GM18499 (cell line): ENCODE results near the gene SLC5A4.

Experiments used
- ATAC-seq: cut with Tn5 transposase; IDR thresholded peaks from one replicate; pipeline ENCODE4 v1.9.1; 2021; ENCODE audit warnings: moderate number of reproducible peaks; ENCODE audit not compliant: insufficient read depth, unreplicated experiment

The SLC5A4 gene

DNA sequence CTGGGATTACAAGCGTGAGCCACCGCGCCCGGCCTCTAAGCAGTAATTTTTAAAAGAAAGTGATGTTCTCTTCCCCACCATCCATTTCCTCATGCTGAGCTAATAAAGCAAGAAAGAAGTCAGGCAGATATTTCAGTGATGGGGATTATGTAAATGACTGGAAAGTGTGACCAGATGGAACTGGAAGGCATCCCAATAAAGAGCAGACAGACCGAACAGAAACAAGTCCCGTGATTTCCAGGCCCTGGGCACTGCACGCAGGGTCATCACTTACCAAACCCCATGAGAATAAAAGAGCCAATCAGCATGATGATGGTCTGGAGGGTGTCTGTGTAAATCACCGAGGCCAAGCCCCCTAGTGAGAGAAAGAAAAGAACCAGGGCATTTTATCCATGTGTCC is 18.2 kb downstream of the SLC5A4 start:
- no peak for ATAC-seq

DNA sequence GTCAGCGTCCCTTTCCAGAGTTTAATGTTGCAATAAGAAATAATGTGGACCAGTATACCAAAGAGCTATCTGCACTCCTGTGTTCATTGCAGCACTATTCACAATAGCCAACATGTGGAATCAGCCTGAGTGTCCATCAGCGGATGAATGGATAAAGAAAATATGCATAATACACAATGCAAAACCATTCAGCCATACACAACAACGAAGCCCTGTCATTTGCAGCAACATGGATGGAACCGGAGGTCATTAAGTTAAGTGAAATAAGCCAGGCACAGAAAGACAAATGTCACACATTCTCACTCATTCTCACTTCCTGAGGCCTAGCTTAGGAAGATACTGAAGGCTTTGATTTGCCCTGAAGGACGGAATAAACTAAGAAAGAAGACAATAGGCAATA is 22.1 kb downstream of the SLC5A4 start:
- ATAC-seq, result no peak

DNA sequence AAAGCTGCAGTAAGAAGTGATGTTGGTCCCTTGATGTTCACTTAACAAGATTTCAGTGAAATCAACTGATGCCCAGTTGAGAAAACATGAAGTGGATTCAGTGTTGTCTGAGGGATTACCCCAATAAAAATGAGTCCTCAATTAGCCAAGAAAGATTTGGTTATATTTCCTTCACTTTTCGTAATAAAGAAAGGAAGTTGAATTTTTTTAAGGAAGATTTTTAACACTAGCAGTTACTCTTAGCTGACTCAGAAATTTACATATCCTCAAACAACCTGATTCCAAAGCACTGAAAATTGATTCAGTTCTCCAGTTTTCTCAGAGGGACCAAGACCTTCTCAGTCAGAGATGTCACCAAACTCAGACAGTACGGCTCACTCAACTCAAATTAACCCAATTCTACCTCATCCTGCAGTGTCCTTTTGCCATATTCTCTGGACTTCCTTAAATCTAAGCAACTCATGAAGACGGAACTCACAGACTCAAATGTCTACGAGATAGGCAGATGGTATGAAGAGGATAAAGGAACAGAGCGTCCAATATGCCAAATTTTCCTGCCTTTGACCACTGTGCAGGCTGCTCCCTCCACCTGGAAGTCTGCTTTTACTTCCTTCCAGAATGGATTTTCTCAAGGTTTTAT is 22.8 kb downstream of the SLC5A4 start:
- no peak for ATAC-seq

DNA sequence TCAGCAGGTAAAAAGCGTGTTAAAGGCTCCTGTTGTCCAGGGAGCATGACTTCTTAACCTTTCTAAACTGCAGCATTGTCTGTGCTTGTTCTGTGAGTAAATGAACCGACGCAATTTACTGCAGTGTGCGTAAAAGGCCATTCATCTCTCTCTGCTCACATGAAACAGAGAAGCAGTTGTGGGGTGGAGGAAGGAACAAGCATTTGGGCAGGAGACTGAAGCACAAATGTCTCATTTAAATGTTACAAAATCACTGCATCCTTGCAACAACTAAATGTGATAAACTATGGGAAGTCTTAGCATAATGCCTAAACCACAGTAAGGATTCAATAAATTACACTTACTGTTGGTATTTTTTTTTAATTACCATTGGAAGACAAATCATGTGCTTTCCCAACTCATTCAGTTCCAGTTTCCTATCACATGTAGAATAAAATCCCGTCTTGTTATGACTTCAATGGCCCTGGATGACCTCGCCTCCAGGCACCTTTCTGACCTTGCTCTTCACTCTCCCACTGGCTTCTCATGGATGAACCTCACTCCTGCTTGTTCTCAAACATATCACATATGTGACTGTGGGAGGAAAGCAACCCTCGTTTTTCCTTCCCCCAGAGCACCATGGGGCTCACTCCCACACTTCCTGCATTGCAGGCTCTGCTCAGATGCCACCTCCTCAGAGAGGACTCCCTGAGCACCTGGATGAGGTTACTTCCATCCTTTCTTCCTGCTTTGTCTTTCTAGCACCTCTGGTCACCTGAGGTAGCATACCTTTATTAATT is 28.6 kb downstream of the SLC5A4 start:
- no peak for ATAC-seq

DNA sequence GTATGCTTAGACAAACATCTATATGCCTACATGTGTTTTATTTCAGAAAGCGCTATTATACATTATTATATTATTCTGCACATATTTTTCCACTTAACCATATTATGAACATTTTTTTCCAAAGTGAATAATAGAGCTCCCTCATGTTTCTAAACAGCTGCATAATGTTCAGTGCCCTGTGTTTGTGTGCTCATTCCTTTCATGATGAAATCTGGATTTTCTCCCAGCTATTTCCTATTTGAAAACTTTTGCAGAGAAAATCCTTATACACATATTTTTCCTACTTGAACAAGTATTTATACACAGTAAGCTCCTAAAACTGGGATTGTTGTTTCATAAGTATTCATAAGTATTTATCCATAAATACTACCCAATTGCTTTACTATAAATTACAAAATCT is 32.2 kb downstream of the SLC5A4 start:
- ATAC-seq, result no peak

DNA sequence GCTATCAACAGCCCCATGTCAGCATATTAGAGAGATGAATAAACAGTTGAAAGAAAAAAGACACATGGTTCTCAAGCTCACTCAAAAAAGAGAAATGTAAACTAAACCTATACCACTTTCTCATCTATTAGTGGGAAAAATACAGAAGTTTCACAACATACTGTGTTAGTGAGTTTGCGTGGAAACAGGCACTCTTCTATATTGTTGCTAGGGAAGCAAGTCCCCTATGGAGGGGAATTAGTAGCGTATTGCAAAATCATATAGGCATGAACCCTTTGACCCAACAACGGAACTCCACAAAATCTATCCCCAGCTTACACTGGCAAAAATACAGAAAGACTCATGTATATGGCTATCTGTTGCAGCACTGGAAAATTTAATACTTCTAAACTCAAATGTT is 36.1 kb downstream of the SLC5A4 start:
- no peak for ATAC-seq

DNA sequence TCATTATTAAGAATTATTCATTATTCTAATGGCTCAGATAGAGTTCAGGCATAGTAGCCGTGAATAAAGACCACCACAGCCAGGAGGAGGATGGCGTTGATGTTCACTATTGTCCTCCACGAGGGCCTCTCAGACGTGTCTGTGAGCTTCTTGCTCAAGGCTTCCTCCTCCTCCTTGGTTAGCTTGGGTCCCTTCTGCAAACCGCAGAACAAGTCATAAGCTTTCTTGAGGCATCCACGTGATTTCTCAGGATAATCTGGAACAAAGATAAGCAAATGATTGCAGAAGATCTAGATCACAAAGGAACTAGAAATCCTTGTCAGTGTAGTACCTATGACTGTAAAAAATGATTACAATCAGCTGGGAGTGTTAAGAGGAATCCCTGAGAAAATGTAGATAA is 36.7 kb downstream of the SLC5A4 start:
- no peak for ATAC-seq

DNA sequence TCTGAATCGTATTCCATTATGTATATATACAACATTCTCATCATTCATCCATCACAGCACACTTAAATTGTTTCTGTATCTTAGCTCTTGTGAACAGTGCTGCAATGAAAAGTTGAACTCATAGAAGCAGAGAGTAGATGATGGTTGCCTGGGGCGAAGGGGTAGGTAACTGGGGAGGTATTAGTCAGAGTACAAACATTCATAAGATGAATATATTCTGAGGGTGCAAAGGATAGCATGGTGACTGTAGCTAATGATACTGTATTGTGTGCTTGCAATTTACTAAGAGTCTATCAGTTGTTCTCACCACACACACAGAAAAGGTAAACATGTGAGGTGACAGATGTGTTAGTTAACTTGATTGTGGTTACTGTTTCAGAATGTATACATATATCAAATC is 37.7 kb downstream of the SLC5A4 start:
- ATAC-seq, result no peak

DNA sequence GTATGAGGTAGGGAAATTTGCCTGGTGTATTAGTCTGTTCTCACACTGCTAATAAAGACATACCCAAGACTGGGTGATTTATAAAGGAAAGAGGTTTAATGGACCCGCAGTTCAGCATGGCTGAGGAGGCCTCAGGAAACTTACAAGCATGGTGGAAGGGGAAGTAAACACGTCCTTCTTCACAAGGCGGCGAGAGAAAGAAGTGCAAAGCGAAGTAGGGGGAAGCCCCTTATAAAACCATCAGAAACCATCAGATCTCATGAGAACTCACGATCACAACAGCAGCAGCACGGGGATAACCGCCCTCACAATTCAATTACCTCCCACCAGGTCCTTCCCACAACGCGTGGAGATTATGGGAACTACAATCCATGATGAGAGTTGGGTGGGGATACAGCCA is 38.2 kb downstream of the SLC5A4 start:
- ATAC-seq, result no peak

DNA sequence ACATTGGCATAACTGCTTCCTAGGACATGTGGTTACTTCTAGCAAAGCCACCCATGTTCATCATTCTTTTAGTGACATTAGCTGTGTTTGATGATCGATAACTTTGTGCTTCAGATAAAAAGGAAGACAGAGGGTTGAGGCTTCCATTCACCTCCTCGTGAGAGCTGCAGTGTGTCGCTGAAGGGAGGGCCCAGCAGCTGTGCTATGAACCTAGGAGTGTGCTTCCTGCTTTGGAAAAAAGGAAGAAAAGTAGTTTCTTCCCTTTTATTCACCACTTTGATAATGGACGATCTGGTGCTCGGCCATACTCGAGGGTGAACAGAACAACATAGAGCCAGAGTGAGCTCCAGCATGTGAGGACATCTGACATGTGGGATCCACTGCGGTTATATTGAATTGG is 44.1 kb downstream of the SLC5A4 start:
- ATAC-seq, result no peak

DNA sequence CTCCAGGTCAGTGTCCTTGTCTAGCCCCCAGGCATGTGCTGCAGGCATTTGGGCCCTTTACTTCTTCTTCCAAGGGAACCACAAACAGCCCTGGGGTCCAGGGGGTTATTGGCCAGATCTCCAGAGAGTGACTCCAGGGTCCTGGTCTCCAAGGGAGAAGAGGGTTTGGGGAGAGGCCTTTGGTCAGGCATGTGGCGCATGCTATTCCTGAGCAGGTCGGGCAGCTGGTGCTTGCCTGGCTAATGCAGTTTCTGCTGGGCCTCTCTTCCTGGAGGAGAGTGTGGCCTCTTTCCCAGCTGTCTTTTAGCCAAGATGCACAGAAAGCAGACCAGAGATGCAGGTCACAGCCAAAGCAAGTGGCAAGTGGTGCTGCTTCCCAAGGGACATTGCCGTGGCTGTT is 46.5 kb downstream of the SLC5A4 start:
- ATAC-seq, result no peak

DNA sequence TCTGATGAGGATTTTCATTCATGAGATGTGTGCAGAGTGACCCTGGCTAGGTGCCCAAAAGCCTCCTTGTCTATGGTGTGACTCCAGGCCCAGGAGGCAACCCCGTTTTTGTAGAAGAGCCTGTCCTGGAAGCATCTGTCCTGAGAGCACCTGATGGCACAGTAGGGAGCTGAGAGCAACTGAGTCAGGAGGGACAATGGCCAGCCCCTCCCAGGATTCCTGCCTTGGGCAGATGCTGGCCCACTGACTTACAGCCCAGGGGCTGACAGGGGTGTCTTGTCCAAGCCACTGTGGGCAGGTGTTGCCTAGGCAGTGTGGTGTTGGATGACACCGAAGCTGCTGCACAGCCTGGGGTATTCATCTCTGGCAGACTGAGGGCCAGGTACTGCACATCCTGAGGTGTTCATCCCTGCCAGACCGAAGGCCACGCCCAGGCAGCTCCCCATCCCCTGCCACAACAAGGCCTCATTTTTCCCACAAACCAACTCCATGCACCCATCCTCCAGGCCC is 47.1 kb downstream of the SLC5A4 start:
- ATAC-seq, result no peak

DNA sequence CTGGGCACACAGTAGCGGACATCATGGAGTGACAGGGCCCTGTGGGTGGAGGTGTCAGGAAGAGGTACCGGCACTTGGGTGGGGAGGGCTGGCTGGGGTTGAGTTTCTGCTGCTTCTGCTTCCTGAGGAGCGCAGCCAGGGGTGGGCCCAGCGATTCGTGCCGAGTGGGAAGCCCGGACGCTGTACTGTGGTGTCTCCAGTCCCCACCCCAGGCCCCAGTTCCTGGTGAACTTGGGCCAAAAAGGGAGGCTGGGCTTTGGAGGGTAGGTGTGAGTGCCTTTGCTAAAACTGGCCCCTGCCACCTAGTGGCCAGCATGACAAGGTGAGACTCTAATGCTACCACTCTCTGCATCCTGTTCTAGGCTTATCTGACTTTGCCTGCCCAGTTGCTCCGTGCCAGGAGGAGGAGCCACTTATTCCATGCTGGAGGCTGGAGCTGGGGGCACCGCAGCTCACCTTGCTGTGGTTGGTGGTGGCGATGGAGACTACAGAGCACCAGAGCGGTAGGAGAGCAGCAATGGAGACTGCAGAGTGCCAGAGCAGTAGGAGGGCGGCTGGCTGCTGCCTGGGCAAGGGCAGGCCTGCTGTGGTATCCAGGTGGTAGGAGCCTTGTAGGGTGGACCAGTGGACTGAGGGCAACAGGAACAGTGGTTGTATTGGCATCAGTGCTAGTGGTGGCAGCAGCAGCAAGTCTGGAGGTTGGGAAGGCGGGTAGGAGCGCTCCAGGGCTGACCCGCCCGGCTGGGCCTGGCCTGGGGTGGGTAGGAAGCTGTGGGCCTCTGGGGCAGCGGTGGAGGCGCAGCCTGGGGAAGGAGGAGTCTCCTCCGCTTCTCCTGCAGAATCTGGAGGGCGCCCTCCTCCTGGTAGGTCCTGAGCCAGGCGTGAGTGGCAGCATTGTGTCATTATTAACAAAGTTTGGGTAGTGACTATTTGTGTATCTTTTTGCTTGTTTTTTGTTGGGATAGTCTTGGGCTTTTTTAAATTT is 48.1 kb downstream of the SLC5A4 start:
- no peak for ATAC-seq

DNA sequence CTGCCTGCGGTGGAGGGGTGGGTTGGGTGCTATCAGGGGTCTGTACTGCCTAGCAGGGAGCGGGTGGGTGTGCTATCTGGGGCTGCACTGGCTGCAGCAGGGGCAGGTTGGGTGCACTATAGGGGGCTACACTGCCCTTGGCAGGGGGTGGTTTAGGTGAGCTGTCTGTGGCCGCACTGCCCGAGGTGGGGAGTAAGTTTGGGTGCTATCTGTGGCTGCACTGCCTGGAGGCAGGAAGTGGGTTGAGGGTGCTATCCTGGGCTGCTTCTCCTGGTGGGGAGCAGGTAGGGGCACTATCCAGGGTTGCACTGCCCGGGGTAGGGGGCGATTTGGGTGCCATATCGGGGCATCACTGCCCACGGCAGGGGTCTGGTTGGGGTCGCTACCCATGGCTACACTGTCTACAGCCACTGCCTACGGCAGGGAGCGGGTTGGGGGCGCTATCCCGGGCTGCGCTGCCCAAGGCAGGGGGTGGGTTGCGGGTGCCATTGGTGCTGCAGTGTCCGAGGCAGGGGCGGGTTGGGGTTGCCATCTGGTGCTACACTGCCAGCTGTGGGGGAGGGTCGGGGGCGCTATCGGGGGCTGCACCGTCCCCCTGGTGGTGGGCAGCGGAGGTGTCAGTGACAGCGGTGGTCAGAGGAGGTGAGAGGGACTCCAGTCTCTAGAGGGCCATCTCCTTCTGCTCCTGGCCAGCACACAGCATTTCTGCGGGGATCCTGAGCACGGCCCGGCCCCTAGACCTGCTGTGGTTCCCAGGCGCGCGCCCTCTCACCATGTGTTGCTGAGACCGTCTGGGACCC is 49.0 kb downstream of the SLC5A4 start:
- ATAC-seq, result no peak

DNA sequence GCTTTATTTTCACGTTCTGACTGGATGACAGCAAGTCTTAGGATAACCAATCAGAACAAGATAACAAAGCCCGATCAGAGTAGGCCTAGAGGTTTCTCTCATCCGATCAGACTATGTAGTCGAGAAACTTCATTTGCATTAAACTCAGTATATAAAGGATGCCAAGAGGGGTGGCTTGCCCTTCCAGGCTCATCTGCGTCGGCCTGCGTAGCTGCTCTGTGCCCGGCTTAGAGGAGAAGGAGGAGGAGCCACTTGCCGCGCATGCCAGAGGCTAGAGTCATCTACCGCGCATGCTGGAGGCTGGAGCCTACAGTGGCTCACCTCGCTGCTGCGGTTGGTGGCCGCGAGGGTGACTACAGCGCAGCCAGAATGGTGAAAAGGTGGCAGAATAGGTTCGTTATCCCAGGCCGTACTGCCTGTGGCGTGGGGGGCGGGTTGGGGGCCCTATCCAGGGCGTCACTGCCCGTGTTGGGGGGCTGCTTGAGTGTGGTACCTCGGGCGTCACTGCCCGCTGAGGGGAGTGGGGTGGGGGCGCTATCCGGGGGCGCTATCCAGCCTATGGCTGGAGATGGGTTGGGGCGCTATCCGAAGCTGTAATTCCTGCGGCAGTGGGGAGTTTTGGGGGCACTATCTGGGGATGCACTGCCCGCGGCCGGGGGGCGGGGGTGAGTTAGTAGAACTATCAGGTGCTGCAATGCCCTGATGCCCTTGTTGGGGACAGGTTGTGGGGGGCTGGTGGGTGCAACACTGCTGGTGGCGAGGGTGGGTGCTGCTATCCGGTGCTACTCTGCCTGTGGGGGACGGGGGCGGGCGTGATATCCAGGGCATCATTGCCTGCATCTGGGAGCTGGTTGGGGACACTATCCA is 50.1 kb downstream of the SLC5A4 start, which contains the start of gene RFPL2:
Gene RFPL2, minus strand, starts transcription at position 218 of the 867 bp plus-strand sequence. CDS start 2,622 bp downstream, outside the sequence.
- ATAC-seq, result no peak

DNA sequence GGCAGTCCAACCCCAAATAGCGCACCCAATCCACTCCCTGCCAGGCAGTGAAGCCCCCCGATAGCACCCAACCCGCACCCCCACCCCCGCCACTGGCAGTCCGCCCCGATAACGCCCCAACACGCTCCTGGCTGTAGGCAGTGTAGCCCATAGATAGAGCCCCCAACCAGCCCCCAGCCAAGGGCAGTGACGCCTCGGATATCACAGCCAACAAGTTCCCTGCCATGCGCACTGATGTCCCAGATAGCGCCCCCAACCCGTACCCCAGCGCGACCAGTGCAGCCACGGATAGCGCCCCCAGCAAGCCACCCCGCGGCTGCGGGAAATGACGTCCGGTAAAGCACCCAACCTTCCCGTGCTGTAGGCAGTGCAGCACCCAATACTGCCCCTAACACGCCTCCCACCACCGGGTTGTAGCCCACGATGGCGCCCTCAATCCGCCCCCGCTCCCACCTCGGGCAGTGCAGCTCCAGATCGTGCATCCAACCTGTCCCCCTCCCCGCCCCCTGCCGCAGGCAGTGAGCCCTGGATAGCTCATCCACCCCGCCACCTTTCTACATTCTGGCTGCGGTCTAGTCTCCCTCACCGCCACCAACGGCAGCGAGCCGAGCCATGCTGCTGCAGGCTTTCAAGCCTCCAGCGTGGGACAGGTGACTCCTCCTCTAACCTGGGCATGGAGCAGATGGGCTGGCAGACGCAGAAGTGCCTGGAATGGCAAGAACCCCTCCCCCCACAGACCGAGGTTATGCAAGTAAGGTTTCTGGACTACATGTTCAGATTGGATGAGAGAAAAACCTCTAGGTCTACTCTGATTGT is 50.9 kb downstream of the SLC5A4 start:
- ATAC-seq, result no peak

DNA sequence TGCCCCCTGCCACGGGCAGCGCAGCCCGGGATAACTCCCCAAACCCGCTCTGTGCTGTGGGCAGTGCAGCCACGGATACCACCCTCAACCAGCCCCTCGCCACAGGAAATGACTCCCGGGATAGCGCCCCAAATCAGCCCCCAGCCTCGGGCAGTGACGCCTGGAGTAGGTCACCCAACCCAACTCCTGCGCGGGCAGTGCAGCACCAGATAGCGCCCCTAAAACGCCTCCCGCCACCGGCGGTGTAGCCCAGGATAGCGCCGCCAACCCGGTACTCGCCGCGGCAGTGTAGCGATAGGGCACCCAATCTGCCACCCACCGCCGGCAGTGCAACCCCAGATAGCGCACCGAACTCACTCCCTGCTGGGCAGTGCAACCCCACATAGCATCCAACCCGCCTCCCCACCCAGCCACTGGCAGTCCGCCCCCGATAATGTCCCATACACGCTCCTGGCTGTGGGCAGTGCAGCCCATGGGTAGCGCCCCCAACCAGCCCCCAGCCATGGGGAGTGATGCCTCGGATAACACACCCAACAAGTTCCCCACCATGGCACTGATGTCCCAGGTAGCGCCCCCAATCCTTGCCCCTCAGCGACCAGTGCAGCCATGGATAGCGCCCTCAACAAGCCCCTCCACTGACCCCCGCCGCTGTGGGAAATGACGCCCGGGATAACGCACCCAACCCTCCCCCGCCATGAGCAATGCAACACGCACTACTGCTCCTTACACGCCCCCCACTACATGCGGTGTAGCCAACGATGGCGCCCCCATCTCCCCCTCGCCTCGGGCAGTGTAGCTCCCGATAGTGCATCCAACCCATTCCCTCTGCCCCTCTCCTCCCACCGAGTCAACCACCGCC is 51.7 kb downstream of the SLC5A4 start:
- ATAC-seq, result no peak
